HepG2 (cell line): ENCODE results near the gene SRSF7. TPM values are rescaled to one million over a fixed set of nuclear protein-coding genes. Genes with fewer than 3 reads are reported as not detected.

Experiments used
- ARNTL ChIP-seq: sonication (generic); formaldehyde crosslinking; IDR thresholded peaks from 2 replicates; pipeline ENCODE4 v1.4.0; 2020; ENCODE audit warnings: mild to moderate bottlenecking, missing genetic modification reagents
- HNF4A ChIP-seq: sonication (generic); formaldehyde crosslinking; IDR thresholded peaks from 2 replicates; pipeline ENCODE4 v1.4.0; 2020; ENCODE audit warnings: missing genetic modification reagents
- KDM6A ChIP-seq: IDR thresholded peaks from 2 replicates; pipeline ENCODE4 v1.6.1; 2016; ENCODE audit warnings: low read depth
- NCOR1 ChIP-seq: fragments of 200-600 bp; sonication (generic); IDR thresholded peaks from 2 replicates; pipeline ENCODE4 v1.7.0; 2017; ENCODE audit warnings: antibody characterized with exemption, low read length, borderline replicate concordance
- NKX3-1 ChIP-seq: sonication (generic); formaldehyde crosslinking; IDR thresholded peaks from 2 replicates; pipeline ENCODE4 v1.5.0; 2020; ENCODE audit warnings: missing genetic modification reagents
- TCF12 ChIP-seq, 2 experiments: fragments of 450-650 bp in 1 of 2; sonication (generic) in 1 of 2; formaldehyde crosslinking in 1 of 2; IDR thresholded peaks; 2 replicates each; pipeline versions ENCODE4 v1.6.1 to v1.8.0; 2017 to 2022; ENCODE audit warnings: antibody characterized with exemption in 1 of 2, mild to moderate bottlenecking in 1 of 2, missing genetic modification reagents in 1 of 2, moderate library complexity in 1 of 2
- ZNF577 ChIP-seq: sonication (generic); formaldehyde crosslinking; IDR thresholded peaks from 2 replicates; pipeline ENCODE4 v1.4.0; 2020; ENCODE audit warnings: mild to moderate bottlenecking, low read depth, missing genetic modification reagents, borderline replicate concordance
- ZNF879 ChIP-seq: sonication (generic); formaldehyde crosslinking; IDR thresholded peaks from 2 replicates; pipeline ENCODE4 v1.8.1; 2023; ENCODE audit warnings: missing genetic modification reagents
- polyA plus RNA-seq, 8 experiments: library from polyadenylated mRNA; depleted of rRNA in 3 of 8; stranded (reverse) in 7 of 8; unstranded in 1 of 8; fragments of >200 nt; fragmentation: Illumina TruSeq in 4 of 8; extraction: Trizol in 4 of 8; gene quantifications; 2 replicates each; pipeline versions ENCODE4 v1.2.1 to v1.2.3, GENCODE V29; 2011 to 2016; ENCODE audit warnings: low read depth in 4 of 8, missing spikeins in 1 of 8, mixed read lengths in 1 of 8; ENCODE audit not compliant: insufficient read depth in 1 of 8
- total RNA-seq, 5 experiments: library from RNA; depleted of rRNA; stranded (reverse); fragments of >200 nt; fragmentation: Illumina TruSeq; extraction: Trizol; gene quantifications; 2 replicates each; pipeline ENCODE4 v1.2.3, GENCODE V29; 2016; ENCODE audit warnings: low read depth in 1 of 5
- TF ChIP-seq, protein P1 (sequence below): sonication (generic); formaldehyde crosslinking; conservative IDR thresholded peaks from 2 replicates; pipeline ENCODE4 v1.4.0; 2020; ENCODE audit warnings: mild to moderate bottlenecking, missing genetic modification reagents, moderate library complexity
- TF ChIP-seq, protein P2 (sequence below): sonication (generic); formaldehyde crosslinking; IDR thresholded peaks from 2 replicates; pipeline ENCODE4 v1.4.0; 2020; ENCODE audit warnings: mild to moderate bottlenecking, missing genetic modification reagents
- TF ChIP-seq, protein P3 (sequence below): sonication (generic); formaldehyde crosslinking; IDR thresholded peaks from 2 replicates; pipeline ENCODE4 v1.4.0; 2020; ENCODE audit warnings: mild to moderate bottlenecking, missing genetic modification reagents
- TF ChIP-seq, protein P4 (sequence below): sonication (generic); formaldehyde crosslinking; IDR thresholded peaks from 2 replicates; pipeline ENCODE4 v1.9.0; 2021; ENCODE audit warnings: mild to moderate bottlenecking, missing genetic modification reagents
- TF ChIP-seq, protein P5 (sequence below): sonication (generic); formaldehyde crosslinking; IDR thresholded peaks from 2 replicates; pipeline ENCODE4 v1.5.0; 2020; ENCODE audit warnings: missing genetic modification reagents

SRSF7 gene
- total and polyA plus RNA-seq, 2 of the 13 experiments (the other 11 are each of a cell fraction or from before 2014, with no cell fraction given), result 172 to 275 TPM

DNA sequence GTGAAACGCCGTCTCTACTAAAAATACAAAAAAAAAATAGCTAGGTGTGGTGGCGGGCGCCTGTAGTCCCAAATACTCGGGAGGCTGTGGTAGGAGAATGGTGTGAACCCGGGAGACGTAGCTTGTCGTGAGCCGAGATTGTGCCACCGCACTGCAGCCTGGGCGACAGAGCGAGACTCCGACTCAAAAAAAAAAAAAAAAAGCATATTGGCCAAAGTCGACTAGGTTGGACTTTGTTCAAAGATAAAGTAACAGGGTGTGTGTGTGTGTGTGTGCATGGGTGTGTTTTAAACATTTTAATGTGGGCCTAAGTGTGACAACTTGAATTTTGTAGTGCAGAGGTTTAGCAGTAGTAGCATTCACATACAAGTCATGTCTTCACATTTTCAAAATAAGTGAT lies 38.5 kb upstream of the SRSF7 start (continued):
- TF ChIP-seq KDM6A (CRISPR knock-in tag), result no peak
- TF ChIP-seq, protein P1, sequence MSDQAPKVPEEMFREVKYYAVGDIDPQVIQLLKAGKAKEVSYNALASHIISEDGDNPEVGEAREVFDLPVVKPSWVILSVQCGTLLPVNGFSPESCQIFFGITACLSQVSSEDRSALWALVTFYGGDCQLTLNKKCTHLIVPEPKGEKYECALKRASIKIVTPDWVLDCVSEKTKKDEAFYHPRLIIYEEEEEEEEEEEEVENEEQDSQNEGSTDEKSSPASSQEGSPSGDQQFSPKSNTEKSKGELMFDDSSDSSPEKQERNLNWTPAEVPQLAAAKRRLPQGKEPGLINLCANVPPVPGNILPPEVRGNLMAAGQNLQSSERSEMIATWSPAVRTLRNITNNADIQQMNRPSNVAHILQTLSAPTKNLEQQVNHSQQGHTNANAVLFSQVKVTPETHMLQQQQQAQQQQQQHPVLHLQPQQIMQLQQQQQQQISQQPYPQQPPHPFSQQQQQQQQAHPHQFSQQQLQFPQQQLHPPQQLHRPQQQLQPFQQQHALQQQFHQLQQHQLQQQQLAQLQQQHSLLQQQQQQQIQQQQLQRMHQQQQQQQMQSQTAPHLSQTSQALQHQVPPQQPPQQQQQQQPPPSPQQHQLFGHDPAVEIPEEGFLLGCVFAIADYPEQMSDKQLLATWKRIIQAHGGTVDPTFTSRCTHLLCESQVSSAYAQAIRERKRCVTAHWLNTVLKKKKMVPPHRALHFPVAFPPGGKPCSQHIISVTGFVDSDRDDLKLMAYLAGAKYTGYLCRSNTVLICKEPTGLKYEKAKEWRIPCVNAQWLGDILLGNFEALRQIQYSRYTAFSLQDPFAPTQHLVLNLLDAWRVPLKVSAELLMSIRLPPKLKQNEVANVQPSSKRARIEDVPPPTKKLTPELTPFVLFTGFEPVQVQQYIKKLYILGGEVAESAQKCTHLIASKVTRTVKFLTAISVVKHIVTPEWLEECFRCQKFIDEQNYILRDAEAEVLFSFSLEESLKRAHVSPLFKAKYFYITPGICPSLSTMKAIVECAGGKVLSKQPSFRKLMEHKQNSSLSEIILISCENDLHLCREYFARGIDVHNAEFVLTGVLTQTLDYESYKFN (CRISPR knock-in tag), result 0 out of 2 replicates have a peak, but pooled peaks have one; percentile 17
- no peak for TF ChIP-seq NKX3-1
- TF ChIP-seq, protein P2, sequence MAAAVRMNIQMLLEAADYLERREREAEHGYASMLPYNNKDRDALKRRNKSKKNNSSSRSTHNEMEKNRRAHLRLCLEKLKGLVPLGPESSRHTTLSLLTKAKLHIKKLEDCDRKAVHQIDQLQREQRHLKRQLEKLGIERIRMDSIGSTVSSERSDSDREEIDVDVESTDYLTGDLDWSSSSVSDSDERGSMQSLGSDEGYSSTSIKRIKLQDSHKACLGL (CRISPR knock-in tag), result no peak
- no peak for TF ChIP-seq ARNTL
- TF ChIP-seq, protein P3, sequence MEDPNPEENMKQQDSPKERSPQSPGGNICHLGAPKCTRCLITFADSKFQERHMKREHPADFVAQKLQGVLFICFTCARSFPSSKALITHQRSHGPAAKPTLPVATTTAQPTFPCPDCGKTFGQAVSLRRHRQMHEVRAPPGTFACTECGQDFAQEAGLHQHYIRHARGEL, result no peak
- TF ChIP-seq ZNF577 (CRISPR knock-in tag), result no peak
- TF ChIP-seq HNF4A (CRISPR knock-in tag), result peak; percentile 52
- peak; percentile 53; the same call in 1 of the 2 replicates for TF ChIP-seq NCOR1
- TF ChIP-seq TCF12 (IDR thresholded peaks at IDR 0.05), result no peak
- no peak for TF ChIP-seq TCF12 (CRISPR knock-in tag; IDR thresholded peaks at IDR 0.05)
- no peak for TF ChIP-seq ZNF879 (CRISPR knock-in tag)
- TF ChIP-seq, protein P4, sequence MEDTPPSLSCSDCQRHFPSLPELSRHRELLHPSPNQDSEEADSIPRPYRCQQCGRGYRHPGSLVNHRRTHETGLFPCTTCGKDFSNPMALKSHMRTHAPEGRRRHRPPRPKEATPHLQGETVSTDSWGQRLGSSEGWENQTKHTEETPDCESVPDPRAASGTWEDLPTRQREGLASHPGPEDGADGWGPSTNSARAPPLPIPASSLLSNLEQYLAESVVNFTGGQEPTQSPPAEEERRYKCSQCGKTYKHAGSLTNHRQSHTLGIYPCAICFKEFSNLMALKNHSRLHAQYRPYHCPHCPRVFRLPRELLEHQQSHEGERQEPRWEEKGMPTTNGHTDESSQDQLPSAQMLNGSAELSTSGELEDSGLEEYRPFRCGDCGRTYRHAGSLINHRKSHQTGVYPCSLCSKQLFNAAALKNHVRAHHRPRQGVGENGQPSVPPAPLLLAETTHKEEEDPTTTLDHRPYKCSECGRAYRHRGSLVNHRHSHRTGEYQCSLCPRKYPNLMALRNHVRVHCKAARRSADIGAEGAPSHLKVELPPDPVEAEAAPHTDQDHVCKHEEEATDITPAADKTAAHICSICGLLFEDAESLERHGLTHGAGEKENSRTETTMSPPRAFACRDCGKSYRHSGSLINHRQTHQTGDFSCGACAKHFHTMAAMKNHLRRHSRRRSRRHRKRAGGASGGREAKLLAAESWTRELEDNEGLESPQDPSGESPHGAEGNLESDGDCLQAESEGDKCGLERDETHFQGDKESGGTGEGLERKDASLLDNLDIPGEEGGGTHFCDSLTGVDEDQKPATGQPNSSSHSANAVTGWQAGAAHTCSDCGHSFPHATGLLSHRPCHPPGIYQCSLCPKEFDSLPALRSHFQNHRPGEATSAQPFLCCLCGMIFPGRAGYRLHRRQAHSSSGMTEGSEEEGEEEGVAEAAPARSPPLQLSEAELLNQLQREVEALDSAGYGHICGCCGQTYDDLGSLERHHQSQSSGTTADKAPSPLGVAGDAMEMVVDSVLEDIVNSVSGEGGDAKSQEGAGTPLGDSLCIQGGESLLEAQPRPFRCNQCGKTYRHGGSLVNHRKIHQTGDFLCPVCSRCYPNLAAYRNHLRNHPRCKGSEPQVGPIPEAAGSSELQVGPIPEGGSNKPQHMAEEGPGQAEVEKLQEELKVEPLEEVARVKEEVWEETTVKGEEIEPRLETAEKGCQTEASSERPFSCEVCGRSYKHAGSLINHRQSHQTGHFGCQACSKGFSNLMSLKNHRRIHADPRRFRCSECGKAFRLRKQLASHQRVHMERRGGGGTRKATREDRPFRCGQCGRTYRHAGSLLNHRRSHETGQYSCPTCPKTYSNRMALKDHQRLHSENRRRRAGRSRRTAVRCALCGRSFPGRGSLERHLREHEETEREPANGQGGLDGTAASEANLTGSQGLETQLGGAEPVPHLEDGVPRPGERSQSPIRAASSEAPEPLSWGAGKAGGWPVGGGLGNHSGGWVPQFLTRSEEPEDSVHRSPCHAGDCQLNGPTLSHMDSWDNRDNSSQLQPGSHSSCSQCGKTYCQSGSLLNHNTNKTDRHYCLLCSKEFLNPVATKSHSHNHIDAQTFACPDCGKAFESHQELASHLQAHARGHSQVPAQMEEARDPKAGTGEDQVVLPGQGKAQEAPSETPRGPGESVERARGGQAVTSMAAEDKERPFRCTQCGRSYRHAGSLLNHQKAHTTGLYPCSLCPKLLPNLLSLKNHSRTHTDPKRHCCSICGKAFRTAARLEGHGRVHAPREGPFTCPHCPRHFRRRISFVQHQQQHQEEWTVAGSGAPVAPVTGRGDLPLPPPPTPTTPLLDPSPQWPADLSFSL (CRISPR knock-in tag), result peak; percentile 51; the same call in 1 of the 2 replicates
- TF ChIP-seq, protein P5, sequence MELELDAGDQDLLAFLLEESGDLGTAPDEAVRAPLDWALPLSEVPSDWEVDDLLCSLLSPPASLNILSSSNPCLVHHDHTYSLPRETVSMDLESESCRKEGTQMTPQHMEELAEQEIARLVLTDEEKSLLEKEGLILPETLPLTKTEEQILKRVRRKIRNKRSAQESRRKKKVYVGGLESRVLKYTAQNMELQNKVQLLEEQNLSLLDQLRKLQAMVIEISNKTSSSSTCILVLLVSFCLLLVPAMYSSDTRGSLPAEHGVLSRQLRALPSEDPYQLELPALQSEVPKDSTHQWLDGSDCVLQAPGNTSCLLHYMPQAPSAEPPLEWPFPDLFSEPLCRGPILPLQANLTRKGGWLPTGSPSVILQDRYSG (CRISPR knock-in tag), result no peak
